ENCODE measurements around the gene CIAO2B. TPM values are rescaled to one million over a fixed set of nuclear protein-coding genes. Genes with fewer than 3 reads are reported as not detected.

The CIAO2B gene
- polyA plus RNA-seq, 3 donors = 121 to 140 (median 132) TPM

DNA sequence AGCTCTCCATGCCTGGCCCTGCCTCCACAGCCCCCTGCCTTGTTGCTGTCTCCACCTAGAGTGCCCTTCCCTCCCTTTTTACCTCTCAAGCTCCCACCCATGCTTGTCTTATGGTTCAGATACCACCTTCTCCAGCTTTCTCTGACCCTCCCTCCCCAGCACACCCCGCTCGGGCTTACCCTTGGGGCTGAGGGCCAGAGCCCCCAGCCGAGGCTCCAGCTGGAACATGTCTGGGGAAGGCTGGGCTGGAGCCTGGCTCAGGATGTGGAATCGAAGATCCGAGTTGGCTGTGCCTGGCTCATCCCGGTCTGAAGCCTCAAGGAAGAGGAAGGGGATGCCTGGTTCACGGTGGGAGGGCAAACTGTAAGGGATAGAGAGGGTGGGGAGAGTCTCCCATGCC, 19.2 kb downstream of the CIAO2B start:
- H3K27ac Mint-ChIP-seq = no peak overlapping the region
- Histone ChIP-seq H3K9me3 (replicated peaks in 1 of 2; ENCODE audit: control insufficient read depth in 1 of 2, insufficient read depth in 1 of 2, low read length in 2 of 2) (no peaks in the 10 kb centered on the region), H3K79me2 (ENCODE audit: insufficient read depth, low read length) (no peaks in the 10 kb centered on the region), H3K4me2 (replicated peaks; ENCODE audit: extremely low read depth, low read length, poor library complexity, severe bottlenecking) (no peak overlapping the region), H3K9ac (ENCODE audit: insufficient read depth, low read length, poor library complexity, severe bottlenecking) (no peak overlapping the region), H3K4me1 (ENCODE audit: control insufficient read depth in 1 of 2, insufficient read depth in 2 of 2, low read length in 2 of 2) (no peaks in the 10 kb centered on the region), H3K4me3 (replicated peaks in 1 of 3; ENCODE audit: low read depth in 2 of 3, low read length in 3 of 3) (no peak overlapping the region), H3K27me3 (ENCODE audit: control insufficient read depth in 2 of 2, insufficient read depth in 2 of 2, low read length in 2 of 2) (peaks cover 0 to 8% of the 10 kb centered on the region in 2 donors), H2AFZ (ENCODE audit: insufficient read depth, low read depth, low read length, poor library complexity, severe bottlenecking) (no peak overlapping the region), H3K27ac (ENCODE audit: low read depth in 1 of 2, low read length in 2 of 2) (no peak overlapping the region), H4K20me1 (ENCODE audit: insufficient read depth, low read length) (no peaks in the 10 kb centered on the region), H3K36me3 (replicated peaks in 1 of 2; ENCODE audit: control insufficient read depth in 1 of 2, insufficient read depth in 2 of 2, low read length in 2 of 2) (no peaks in the 10 kb centered on the region)
- H3K36me3 Mint-ChIP-seq = no peaks in the 10 kb centered on the region
- WGBS (ENCODE audit: insufficient coverage) = 100% methylated on average over 1 of the region's 7 CpGs
- intact Hi-C loops (cut with micrococcal nuclease) = no loop called here
- H3K4me1 Mint-ChIP-seq = no peaks in the 10 kb centered on the region
- H3K4me3 Mint-ChIP-seq = no peak overlapping the region
- peaks cover 5 to 17% (median 10%) of the 10 kb centered on the region in 3 donors for H3K27me3 Mint-ChIP-seq (ENCODE audit: low read depth in 3 of 3)
- TF ChIP-seq, protein P1, sequence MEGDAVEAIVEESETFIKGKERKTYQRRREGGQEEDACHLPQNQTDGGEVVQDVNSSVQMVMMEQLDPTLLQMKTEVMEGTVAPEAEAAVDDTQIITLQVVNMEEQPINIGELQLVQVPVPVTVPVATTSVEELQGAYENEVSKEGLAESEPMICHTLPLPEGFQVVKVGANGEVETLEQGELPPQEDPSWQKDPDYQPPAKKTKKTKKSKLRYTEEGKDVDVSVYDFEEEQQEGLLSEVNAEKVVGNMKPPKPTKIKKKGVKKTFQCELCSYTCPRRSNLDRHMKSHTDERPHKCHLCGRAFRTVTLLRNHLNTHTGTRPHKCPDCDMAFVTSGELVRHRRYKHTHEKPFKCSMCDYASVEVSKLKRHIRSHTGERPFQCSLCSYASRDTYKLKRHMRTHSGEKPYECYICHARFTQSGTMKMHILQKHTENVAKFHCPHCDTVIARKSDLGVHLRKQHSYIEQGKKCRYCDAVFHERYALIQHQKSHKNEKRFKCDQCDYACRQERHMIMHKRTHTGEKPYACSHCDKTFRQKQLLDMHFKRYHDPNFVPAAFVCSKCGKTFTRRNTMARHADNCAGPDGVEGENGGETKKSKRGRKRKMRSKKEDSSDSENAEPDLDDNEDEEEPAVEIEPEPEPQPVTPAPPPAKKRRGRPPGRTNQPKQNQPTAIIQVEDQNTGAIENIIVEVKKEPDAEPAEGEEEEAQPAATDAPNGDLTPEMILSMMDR (IDR thresholded peaks at IDR 0.05) = no peak
- no peaks in the 10 kb centered on the region for H3K9me3 Mint-ChIP-seq
- DNase-seq = no peak

- H4K20me1 ChIP-seq (ENCODE audit: insufficient read depth, low read length) = no peaks in the 10 kb centered on the region
- no peaks in the 10 kb centered on the region for H3K9me3 ChIP-seq (replicated peaks in 1 of 2; ENCODE audit: control insufficient read depth in 1 of 2, insufficient read depth in 1 of 2, low read length in 2 of 2)
- H3K27ac ChIP-seq (ENCODE audit: low read depth in 1 of 2, low read length in 2 of 2) = no peak overlapping the region
- H3K4me2 ChIP-seq (replicated peaks; ENCODE audit: extremely low read depth, low read length, poor library complexity, severe bottlenecking) = no peak overlapping the region
- intact Hi-C loops (cut with micrococcal nuclease) = no loop called here
- WGBS (ENCODE audit: insufficient coverage) = 100% methylated on average over 4 of the region's 7 CpGs
- peaks cover 3 to 12% (median 8%) of the 10 kb centered on the region in 3 donors for H3K27me3 Mint-ChIP-seq (ENCODE audit: low read depth in 3 of 3)
- no peak for DNase-seq
- H3K4me3 ChIP-seq (replicated peaks in 1 of 3; ENCODE audit: low read depth in 2 of 3, low read length in 3 of 3) = no peak overlapping the region
- H3K36me3 ChIP-seq (replicated peaks in 1 of 2; ENCODE audit: control insufficient read depth in 1 of 2, insufficient read depth in 2 of 2, low read length in 2 of 2) = no peaks in the 10 kb centered on the region
- no peak overlapping the region for H3K27ac Mint-ChIP-seq
- no peak overlapping the region for H3K4me3 Mint-ChIP-seq
- TF ChIP-seq, protein P1 (IDR thresholded peaks at IDR 0.05) = no peak
- H3K4me1 ChIP-seq (ENCODE audit: control insufficient read depth in 1 of 2, insufficient read depth in 2 of 2, low read length in 2 of 2) = no peaks in the 10 kb centered on the region
- no peaks in the 10 kb centered on the region for H3K4me1 Mint-ChIP-seq
- H3K9ac ChIP-seq (ENCODE audit: insufficient read depth, low read length, poor library complexity, severe bottlenecking) = no peak overlapping the region
- no peaks in the 10 kb centered on the region for H3K36me3 Mint-ChIP-seq
- H3K9me3 Mint-ChIP-seq = no peaks in the 10 kb centered on the region
- H3K79me2 ChIP-seq (ENCODE audit: insufficient read depth, low read length) = no peaks in the 10 kb centered on the region
- H2AFZ ChIP-seq (ENCODE audit: insufficient read depth, low read depth, low read length, poor library complexity, severe bottlenecking) = no peak overlapping the region
- H3K27me3 ChIP-seq (ENCODE audit: control insufficient read depth in 2 of 2, insufficient read depth in 2 of 2, low read length in 2 of 2) = peaks cover 0 to 4% of the 10 kb centered on the region in 2 donors
Measured at GRCh38 chr16:66914541-66914940, 19.7 kb downstream of the CIAO2B start.
